Measurements from ENCODE around the gene PALLD.

Gene PALLD

DNA sequence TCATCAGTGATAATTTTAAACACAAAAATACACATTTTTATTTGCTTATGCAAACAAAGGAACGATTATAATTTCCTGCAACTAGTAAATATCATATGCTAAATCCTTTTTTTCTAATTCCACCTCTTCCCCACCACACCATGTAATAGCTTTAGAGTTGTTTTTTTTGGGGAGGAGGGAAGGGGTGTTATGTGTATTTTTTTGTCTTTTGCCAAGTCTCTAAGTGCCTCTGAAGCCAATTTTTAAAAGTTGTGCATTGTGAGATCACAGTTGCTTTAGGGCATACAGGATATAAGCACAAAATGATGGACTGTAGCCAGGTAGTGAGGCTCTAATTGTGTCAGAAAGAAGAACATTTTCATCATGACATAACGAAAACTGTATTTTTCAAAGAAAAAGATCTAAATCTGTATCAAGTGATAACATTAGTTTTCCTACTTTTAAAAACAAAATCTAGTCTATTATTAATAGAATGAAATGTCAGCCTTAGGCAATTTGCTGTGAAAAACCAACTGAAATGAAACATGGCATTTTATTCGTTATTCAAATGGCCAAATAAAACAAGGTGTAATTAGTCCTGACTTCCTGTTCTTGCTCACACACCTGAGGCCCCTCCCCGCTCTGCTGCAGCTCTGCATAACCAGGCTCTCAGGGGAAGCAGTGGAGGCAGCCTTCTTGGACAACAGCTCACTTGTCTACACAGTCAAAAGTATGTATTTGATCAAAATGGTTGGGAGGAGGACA lies 157.4 kb downstream of the PALLD start:
- TF ChIP-seq CTCF (IDR thresholded peaks at IDR 0.05; ENCODE audit: borderline replicate concordance, extremely low read depth, low read length, poor library complexity, severe bottlenecking) (no peak), EZH2 (IDR thresholded peaks at IDR 0.05; ENCODE audit: borderline replicate concordance, low read depth, low read length, severe bottlenecking) (no peak)
- Histone ChIP-seq H3K27ac (ENCODE audit: low read length) (no peak overlapping the region), H3K4me3 (ENCODE audit: low read depth in 1 of 2, low read length in 2 of 2) (no peak overlapping the region), H3K27me3 (ENCODE audit: insufficient read depth, low read length, poor library complexity) (peaks cover 5% of the 10 kb centered on the region), H3K4me1 (ENCODE audit: insufficient read depth, low read length) (no peaks in the 10 kb centered on the region), H3K9me3 (ENCODE audit: insufficient read depth, low read length, severe bottlenecking) (no peaks in the 10 kb centered on the region), H3K4me2 (ENCODE audit: insufficient read depth, low read length) (no peak overlapping the region), H4K20me1 (ENCODE audit: insufficient read depth, low read length) (no peaks in the 10 kb centered on the region), H3K79me2 (ENCODE audit: insufficient read depth, low read length) (no peaks in the 10 kb centered on the region), H2AFZ (ENCODE audit: low read depth, low read length) (no peak overlapping the region), H3K36me3 (ENCODE audit: insufficient read depth, low read length) (no peaks in the 10 kb centered on the region), H3K9ac (ENCODE audit: low read depth, low read length) (no peak overlapping the region)
- DNase-seq, result no peak
- ATAC-seq (ENCODE audit: insufficient read depth, low read depth), result no peak

- Histone ChIP-seq H3K9me3 (ENCODE audit: insufficient read depth, low read length, severe bottlenecking) (no peaks in the 10 kb centered on the region), H3K36me3 (ENCODE audit: insufficient read depth, low read length) (no peaks in the 10 kb centered on the region), H3K27me3 (ENCODE audit: insufficient read depth, low read length, poor library complexity) (peaks cover 5% of the 10 kb centered on the region), H3K9ac (ENCODE audit: low read depth, low read length) (no peak overlapping the region), H3K79me2 (ENCODE audit: insufficient read depth, low read length) (no peaks in the 10 kb centered on the region), H2AFZ (ENCODE audit: low read depth, low read length) (no peak overlapping the region), H4K20me1 (ENCODE audit: insufficient read depth, low read length) (no peaks in the 10 kb centered on the region), H3K4me1 (ENCODE audit: insufficient read depth, low read length) (no peaks in the 10 kb centered on the region), H3K4me3 (ENCODE audit: low read depth in 1 of 2, low read length in 2 of 2) (no peak overlapping the region), H3K4me2 (ENCODE audit: insufficient read depth, low read length) (no peak overlapping the region), H3K27ac (ENCODE audit: low read length) (no peak overlapping the region)
- no peak for DNase-seq
- no peak for TF ChIP-seq EZH2 (IDR thresholded peaks at IDR 0.05; ENCODE audit: borderline replicate concordance, low read depth, low read length, severe bottlenecking)
- no peak for TF ChIP-seq CTCF (IDR thresholded peaks at IDR 0.05; ENCODE audit: borderline replicate concordance, extremely low read depth, low read length, poor library complexity, severe bottlenecking)
- ATAC-seq (ENCODE audit: insufficient read depth, low read depth), result no peak
Observed at GRCh38 chr4:168654848-168655174, 158.0 kb downstream of the PALLD start.

DNA sequence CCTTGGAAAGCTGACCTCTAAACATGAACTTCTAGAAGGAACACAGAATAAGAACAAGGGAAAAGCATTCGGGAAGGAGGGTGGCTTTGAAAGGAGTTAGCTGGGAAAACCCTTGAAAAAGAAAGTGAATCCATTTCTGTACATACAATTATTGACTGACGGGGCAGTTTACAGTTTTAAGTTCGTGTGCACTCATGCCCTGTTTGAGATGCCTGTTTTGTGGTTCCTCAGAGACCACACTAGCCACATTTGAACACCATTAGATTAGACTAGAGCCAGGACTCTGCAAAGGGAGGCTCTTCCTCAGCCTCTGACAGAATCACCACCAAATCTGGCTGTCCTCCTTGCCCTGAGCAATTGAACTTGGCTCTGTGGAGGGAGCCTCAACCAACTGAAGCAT lies 158.3 kb downstream of the PALLD start:
- H3K79me2 ChIP-seq (ENCODE audit: insufficient read depth, low read length), result no peaks in the 10 kb centered on the region
- no peak overlapping the region for H3K9ac ChIP-seq (ENCODE audit: low read depth, low read length)
- TF ChIP-seq CTCF (IDR thresholded peaks at IDR 0.05; ENCODE audit: borderline replicate concordance, extremely low read depth, low read length, poor library complexity, severe bottlenecking), result no peak
- TF ChIP-seq EZH2 (IDR thresholded peaks at IDR 0.05; ENCODE audit: borderline replicate concordance, low read depth, low read length, severe bottlenecking), result no peak
- H3K27ac ChIP-seq (ENCODE audit: low read length), result no peak overlapping the region
- H3K27me3 ChIP-seq (ENCODE audit: insufficient read depth, low read length, poor library complexity), result peaks cover 5% of the 10 kb centered on the region
- ATAC-seq (ENCODE audit: insufficient read depth, low read depth) (peak; percentile 45; the same call in 1 of the 3 replicates), DNase-seq (no peak)
- H3K4me2 ChIP-seq (ENCODE audit: insufficient read depth, low read length), result no peak overlapping the region
- H4K20me1 ChIP-seq (ENCODE audit: insufficient read depth, low read length), result no peaks in the 10 kb centered on the region
- H3K4me3 ChIP-seq (ENCODE audit: low read depth in 1 of 2, low read length in 2 of 2), result no peak overlapping the region
- H2AFZ ChIP-seq (ENCODE audit: low read depth, low read length), result no peak overlapping the region
- H3K36me3 ChIP-seq (ENCODE audit: insufficient read depth, low read length), result no peaks in the 10 kb centered on the region
- no peaks in the 10 kb centered on the region for H3K4me1 ChIP-seq (ENCODE audit: insufficient read depth, low read length)
- H3K9me3 ChIP-seq (ENCODE audit: insufficient read depth, low read length, severe bottlenecking), result no peaks in the 10 kb centered on the region
